Osteocyte (in vitro differentiated cells): Measurements from ENCODE around the gene OTOGL. TPM values are rescaled to one million over a fixed set of nuclear protein-coding genes. Genes with fewer than 3 reads are reported as not detected.

Experiments used
- DNase-seq: peaks from one replicate; pipeline ENCODE4 v3.0.0; 2021; ENCODE audit warnings: mixed read lengths; ENCODE audit not compliant: unreplicated experiment; ENCODE audit errors: extremely low spot score
- H3K27ac Mint-ChIP-seq: one replicate; pipeline ENCODE4 v1.8.0; 2021; ENCODE audit warnings: mild to moderate bottlenecking, mixed read lengths; ENCODE audit not compliant: unreplicated experiment
- H3K27me3 Mint-ChIP-seq: one replicate; pipeline ENCODE4 v1.8.0; 2021; ENCODE audit warnings: mixed read lengths; ENCODE audit not compliant: unreplicated experiment
- H3K36me3 Mint-ChIP-seq: one replicate; pipeline ENCODE4 v1.8.0; 2021; ENCODE audit warnings: mixed read lengths; ENCODE audit not compliant: unreplicated experiment
- H3K4me1 Mint-ChIP-seq: one replicate; pipeline ENCODE4 v1.8.0; 2021; ENCODE audit warnings: mixed read lengths; ENCODE audit not compliant: unreplicated experiment
- H3K4me3 Mint-ChIP-seq: one replicate; pipeline ENCODE4 v1.8.0; 2021; ENCODE audit warnings: mild to moderate bottlenecking, moderate library complexity, mixed read lengths; ENCODE audit not compliant: unreplicated experiment
- H3K9me3 Mint-ChIP-seq: one replicate; pipeline ENCODE4 v1.8.0; 2021; ENCODE audit warnings: mixed read lengths; ENCODE audit not compliant: unreplicated experiment
- total RNA-seq: library from RNA; stranded (reverse); gene quantifications from 2 replicates; pipeline ENCODE4 v1.2.1, GENCODE V29; 2021
- TF ChIP-seq, protein P1 (sequence below): fragments of 200-600 bp; sonication (generic); IDR thresholded peaks from 2 replicates; pipeline ENCODE4 v1.5.0; 2021; ENCODE audit warnings: antibody characterized with exemption, mild to moderate bottlenecking, moderate library complexity

Gene OTOGL
- total RNA-seq, 1 donor from 2014 or later, result 0.19 TPM

DNA sequence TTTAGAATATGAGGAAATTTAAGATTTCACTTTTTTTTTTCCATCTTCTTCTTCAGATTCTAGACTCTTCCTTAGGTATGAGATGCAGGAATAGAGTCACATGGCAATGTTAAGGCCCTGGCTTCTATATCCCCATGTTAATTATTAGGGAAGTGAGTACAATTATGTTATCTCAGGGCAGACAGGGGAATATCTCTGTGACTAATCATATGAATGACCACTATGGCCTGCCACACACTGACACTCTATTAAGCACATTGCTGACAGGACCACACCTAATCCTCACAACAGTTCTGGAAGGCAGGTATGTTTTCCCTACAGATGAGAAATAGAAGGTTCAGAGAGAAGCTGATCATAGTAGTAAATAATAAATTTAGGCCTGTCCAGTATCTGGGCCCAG lies 275.3 kb downstream of the OTOGL start:
- Mint-ChIP-seq H3K27ac (no peak overlapping the region), H3K27me3 (no peaks in the 10 kb centered on the region), H3K36me3 (no peaks in the 10 kb centered on the region), H3K9me3 (no peaks in the 10 kb centered on the region), H3K4me1 (no peaks in the 10 kb centered on the region), H3K4me3 (no peak overlapping the region)
- no peak for DNase-seq
- TF ChIP-seq, protein P1, sequence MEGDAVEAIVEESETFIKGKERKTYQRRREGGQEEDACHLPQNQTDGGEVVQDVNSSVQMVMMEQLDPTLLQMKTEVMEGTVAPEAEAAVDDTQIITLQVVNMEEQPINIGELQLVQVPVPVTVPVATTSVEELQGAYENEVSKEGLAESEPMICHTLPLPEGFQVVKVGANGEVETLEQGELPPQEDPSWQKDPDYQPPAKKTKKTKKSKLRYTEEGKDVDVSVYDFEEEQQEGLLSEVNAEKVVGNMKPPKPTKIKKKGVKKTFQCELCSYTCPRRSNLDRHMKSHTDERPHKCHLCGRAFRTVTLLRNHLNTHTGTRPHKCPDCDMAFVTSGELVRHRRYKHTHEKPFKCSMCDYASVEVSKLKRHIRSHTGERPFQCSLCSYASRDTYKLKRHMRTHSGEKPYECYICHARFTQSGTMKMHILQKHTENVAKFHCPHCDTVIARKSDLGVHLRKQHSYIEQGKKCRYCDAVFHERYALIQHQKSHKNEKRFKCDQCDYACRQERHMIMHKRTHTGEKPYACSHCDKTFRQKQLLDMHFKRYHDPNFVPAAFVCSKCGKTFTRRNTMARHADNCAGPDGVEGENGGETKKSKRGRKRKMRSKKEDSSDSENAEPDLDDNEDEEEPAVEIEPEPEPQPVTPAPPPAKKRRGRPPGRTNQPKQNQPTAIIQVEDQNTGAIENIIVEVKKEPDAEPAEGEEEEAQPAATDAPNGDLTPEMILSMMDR, result no peak

DNA sequence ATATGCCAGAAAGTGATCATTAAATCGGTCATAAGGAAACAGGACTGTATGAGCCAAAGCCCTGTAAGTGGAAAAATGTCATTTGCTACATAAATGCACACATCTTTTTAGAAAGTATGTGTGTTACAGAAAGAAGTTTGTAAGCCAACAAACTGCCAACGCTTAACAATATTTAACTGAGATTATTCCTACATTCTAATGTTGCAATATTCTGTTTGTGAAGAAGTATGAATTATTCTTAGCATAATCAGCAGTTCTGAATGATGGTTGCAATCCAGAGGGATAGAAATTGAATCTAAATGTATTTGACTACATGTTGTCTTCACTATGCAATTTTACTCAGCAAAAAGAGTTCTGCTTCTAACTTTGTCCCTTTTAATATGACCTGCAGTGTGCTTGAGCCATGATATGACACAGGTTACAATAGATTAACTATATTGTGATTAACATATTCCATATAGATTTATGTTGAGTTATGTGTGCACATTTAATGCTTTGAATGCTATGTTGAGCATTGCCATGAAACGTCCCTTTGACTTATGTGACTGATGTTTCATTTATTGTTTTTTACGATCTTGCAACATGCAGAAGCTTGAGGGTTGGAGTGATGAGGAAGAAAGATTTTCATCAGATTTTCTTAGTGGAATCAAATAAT lies 277.9 kb downstream of the OTOGL start:
- no peaks in the 10 kb centered on the region for H3K36me3 Mint-ChIP-seq
- H3K27me3 Mint-ChIP-seq, result no peaks in the 10 kb centered on the region
- no peaks in the 10 kb centered on the region for H3K4me1 Mint-ChIP-seq
- H3K4me3 Mint-ChIP-seq, result no peak overlapping the region
- no peak overlapping the region for H3K27ac Mint-ChIP-seq
- H3K9me3 Mint-ChIP-seq, result no peaks in the 10 kb centered on the region
- no peak for DNase-seq
- TF ChIP-seq, protein P1, result no peak

DNA sequence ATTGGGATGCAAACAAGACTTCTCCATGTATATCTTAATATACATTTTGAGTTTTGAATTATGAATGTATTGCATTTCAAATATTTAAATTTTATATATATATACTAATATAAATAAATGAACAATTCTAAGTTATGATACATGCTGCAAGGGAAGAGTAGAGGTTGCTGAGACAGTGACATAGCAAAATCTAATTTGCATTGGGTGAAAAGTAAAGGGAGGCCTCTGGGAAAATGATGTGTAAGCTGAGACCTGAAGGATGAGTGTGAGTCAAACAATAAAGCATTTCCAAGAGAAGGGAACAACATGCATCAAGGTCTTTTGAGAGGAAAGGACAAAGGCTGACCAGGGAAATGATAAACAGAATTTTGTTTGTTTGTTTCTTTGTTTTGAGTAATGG lies 281.8 kb downstream of the OTOGL start:
- TF ChIP-seq, protein P1, result no peak
- no peaks in the 10 kb centered on the region for H3K9me3 Mint-ChIP-seq
- no peak overlapping the region for H3K27ac Mint-ChIP-seq
- H3K4me3 Mint-ChIP-seq, result no peak overlapping the region
- H3K27me3 Mint-ChIP-seq, result no peaks in the 10 kb centered on the region
- H3K4me1 Mint-ChIP-seq, result no peaks in the 10 kb centered on the region
- no peaks in the 10 kb centered on the region for H3K36me3 Mint-ChIP-seq
- no peak for DNase-seq

DNA sequence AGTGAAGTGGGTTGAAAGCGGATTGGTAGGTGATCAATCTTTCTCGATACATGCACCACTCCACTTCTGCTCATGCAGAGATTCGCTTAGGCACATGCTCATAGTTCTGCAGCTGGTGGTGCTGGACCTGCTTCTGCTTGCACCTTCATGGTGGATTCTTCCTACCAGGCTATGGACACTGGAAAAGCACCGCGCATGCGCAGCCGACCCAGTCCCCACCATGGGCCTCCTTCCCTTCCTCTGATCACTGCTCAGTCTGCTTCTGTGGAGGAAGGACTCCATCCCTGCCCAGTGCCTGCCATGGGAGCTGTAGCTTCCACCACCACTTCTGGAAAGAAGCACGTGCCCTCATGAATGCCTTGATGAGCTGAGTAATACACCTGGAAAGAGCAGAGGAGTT lies 282.9 kb downstream of the OTOGL start:
- no peak overlapping the region for H3K27ac Mint-ChIP-seq
- no peak overlapping the region for H3K4me3 Mint-ChIP-seq
- no peak for DNase-seq
- H3K36me3 Mint-ChIP-seq, result no peaks in the 10 kb centered on the region
- TF ChIP-seq, protein P1, result no peak
- peaks cover 4% of the 10 kb centered on the region for H3K9me3 Mint-ChIP-seq
- no peaks in the 10 kb centered on the region for H3K4me1 Mint-ChIP-seq
- no peaks in the 10 kb centered on the region for H3K27me3 Mint-ChIP-seq

DNA sequence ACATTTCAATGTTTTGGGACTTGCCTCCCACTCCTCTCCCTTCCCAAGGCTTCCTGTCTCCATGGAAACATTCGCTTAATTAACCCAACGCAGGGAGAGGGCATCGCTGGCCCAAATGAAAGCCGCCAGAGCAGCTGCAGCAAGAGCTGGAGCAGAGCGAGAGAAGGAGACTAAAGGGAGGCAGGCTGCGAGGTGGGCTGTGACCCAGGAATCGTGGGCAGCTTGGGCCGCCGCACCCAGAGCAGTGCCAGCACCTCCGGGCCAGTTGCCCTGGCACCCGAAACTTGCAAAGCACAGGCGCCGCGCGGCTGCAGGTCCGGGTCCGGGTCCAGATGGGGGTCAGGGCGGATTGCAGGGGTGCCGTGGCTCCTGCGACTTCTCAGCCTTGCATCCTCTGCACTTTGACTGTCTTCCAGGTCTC lies 301.2 kb downstream of the OTOGL start:
- DNase-seq, result no peak

More for the DNA sequence above, 301.2 kb downstream of the OTOGL start:
- Mint-ChIP-seq H3K4me1 (peaks cover 7% of the 10 kb centered on the region), H3K4me3 (no peak overlapping the region), H3K9me3 (peaks cover 8% of the 10 kb centered on the region), H3K36me3 (no peaks in the 10 kb centered on the region), H3K27me3 (no peaks in the 10 kb centered on the region), H3K27ac (no peak overlapping the region)
- TF ChIP-seq, protein P1, result no peak
